MM.1S (cell line): ENCODE results near the gene MKNK2.

Experiments
- EZH2 ChIP-seq: fragments of 300-600 bp; sonication (generic); optimal IDR thresholded peaks from 2 replicates; pipeline ENCODE3; 2017; ENCODE audit warnings: low read depth, mild to moderate bottlenecking, antibody characterized with exemption, low read length, mixed read lengths
- EZH2phosphoT487 ChIP-seq: fragments of 300-600 bp; sonication (generic); IDR thresholded peaks from 2 replicates; pipeline ENCODE4 v1.6.1; 2018; ENCODE audit warnings: antibody characterized with exemption, low read length
- TF ChIP-seq, protein P1 (sequence below): fragments of 300-600 bp; sonication (generic); IDR thresholded peaks from 2 replicates; pipeline ENCODE4 v1.5.1; 2016; ENCODE audit warnings: antibody characterized with exemption, low read length, mixed read lengths

DNA sequence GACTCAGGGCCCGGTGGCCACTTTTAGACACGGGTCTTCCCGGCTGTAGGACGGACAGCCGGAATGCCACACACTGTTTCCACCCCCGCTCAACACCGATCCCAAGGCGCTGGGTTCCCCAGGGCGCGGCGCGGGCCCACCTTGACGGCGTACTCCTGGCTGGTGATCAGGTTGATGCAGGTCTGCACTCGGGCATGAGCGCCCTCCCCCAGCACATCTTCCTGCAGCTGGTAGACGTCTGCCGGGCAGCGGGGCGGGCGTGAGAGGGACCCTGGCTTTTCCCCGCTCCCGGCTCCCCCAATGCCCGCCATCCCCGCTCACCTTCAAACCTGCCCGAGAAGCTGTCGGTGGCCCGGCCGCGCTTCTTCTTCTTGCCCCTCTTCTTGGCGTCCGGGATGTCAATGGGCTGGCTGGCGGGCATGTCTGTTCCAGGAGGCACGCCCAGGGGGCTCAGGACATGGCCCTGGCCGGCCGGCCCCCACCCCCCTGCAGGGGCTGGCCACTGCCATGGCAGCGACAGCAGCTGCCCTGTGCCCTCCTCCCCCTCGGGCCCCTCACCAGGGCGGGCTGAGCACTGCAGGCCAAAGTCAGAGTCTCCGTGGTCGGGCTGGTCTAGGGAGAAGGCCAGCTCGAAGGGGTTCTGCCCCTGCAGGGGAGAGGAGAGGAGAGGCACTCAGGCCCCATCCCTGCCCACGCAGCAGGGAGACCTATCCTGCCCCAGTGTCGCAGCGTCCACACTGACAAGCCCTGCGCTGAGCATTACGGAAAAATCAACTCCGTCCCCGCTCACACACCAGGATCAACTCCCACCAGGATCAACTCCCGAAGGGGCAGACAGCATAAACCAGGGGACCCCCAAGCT, 4.8 kb downstream of the MKNK2 start:
- TF ChIP-seq EZH2 (no peak), EZH2phosphoT487 (no peak)
- TF ChIP-seq, protein P1, sequence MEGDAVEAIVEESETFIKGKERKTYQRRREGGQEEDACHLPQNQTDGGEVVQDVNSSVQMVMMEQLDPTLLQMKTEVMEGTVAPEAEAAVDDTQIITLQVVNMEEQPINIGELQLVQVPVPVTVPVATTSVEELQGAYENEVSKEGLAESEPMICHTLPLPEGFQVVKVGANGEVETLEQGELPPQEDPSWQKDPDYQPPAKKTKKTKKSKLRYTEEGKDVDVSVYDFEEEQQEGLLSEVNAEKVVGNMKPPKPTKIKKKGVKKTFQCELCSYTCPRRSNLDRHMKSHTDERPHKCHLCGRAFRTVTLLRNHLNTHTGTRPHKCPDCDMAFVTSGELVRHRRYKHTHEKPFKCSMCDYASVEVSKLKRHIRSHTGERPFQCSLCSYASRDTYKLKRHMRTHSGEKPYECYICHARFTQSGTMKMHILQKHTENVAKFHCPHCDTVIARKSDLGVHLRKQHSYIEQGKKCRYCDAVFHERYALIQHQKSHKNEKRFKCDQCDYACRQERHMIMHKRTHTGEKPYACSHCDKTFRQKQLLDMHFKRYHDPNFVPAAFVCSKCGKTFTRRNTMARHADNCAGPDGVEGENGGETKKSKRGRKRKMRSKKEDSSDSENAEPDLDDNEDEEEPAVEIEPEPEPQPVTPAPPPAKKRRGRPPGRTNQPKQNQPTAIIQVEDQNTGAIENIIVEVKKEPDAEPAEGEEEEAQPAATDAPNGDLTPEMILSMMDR = no peak
